Stimulated activated CD4-positive, alpha-beta T cell treated with anti-CD3 and anti-CD28 coated beads, Interleukin-1b, Interleukin-23, amount 100 ng/mL, for 1 hour (primary cell): ENCODE data around the gene CKAP5.
"Not testable (repeated sequence)": the region's sequence is repeated elsewhere in the genome, so short reads cannot be mapped to it uniquely, and the experiment has no call there.

Source experiments
- DNase-seq, 2 donors: peaks; one replicate each; pipeline ENCODE4 v3.0.0-alpha.2; 2020; ENCODE audit warnings: low read depth in 2 of 2

Gene CKAP5

DNA sequence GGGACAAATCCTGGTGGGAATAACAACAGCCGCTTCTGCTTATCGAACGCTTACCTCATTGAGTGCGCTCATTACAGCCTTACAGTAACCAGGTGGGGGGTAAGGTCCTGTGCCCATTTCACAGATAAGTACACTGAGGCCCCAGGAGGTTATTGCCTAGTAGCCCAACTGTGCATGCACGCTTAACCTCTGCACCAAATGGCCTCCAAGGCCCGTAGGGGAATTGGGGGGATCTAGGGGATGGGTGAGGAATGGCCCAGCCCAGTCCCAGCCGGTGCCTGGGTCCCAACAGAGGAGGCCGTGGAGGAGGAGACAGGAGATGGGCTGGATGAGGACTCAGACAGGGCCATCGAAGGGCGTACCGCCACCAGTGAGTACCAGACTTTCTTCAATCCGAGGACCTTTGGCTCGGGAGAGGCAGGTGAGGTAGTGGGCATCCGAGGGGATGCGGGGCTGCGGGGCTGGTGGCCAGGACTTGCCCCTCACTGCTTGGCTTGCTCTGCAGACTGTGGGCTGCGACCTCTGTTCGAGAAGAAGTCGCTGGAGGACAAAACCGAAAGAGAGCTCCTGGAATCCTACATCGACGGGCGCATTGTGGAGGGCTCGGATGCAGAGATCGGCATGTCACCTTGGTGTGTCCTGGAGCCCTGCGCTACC lies 119.7 kb downstream of the CKAP5 start:
- no peak for DNase-seq

DNA sequence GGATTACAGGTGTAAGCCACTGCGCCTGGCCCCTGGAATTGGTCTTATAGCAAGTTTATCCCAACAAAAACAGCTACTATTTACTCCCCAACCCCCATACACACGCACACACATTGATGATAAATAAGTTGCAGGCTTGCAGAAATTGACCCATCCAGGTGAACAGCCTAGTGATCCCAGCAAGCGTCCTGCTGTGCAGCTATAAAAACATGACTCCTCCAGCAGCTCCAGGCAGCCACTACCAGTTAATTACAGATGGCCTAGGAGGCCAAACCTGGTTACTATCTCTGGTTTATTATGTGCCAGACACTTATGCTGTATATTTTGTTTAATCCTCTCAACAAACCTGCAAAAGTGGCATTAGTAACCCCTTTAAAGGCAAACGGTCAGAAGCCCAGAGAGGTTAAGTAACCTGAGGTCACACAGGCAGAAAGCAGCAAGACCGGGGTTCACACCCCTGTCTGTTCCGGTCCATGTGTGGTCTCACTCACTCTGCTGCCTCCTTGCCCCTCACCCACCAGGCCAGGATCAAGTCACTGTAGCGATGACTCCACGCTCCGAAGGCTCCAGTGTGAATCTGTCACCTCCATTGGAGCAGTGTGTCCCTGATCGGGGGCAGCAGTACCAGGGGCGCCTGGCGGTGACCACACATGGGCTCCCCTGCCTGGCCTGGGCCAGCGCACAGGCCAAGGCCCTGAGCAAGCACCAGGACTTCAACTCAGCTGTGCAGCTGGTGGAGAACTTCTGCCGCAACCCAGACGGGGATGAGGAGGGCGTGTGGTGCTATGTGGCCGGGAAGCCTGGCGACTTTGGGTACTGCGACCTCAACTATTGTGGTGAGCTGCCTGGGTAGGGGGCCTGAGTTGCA lies 120.5 kb downstream of the CKAP5 start:
- DNase-seq, result no peak

DNA sequence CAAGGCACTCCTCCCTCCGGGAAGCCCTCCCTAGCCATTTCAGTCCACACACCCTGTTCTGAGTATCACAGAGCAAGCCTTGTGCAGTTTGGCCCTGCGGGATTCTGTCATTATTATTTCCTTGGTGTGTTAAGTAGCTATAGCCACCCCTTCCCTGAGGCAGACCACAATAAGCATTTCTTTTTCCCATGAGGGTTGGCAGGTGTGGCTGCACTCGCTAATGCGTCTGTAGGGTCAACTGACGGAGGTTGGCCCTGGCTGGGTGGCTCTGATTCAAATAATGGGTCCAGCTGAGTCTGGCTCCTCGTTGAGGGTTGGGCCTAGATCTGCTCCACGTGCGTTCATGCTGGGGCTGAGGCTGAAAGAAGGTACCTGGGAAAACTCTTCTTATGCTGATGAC lies 122.0 kb downstream of the CKAP5 start:
- DNase-seq, result no peak

DNA sequence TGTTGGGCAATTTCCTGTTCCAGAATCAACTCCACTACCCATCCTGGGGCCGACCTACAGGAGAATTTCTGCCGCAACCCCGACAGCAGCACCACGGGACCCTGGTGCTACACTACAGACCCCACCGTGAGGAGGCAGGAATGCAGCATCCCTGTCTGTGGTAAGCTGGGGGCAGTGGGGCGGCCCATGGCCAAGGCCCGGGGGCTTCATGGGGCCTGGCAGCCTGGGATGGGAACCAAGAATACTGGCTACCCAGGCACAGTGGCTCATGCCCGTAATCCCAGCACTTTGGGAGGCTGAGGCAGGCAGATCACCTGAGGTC lies 122.8 kb downstream of the CKAP5 start:
- DNase-seq, result no peak

DNA sequence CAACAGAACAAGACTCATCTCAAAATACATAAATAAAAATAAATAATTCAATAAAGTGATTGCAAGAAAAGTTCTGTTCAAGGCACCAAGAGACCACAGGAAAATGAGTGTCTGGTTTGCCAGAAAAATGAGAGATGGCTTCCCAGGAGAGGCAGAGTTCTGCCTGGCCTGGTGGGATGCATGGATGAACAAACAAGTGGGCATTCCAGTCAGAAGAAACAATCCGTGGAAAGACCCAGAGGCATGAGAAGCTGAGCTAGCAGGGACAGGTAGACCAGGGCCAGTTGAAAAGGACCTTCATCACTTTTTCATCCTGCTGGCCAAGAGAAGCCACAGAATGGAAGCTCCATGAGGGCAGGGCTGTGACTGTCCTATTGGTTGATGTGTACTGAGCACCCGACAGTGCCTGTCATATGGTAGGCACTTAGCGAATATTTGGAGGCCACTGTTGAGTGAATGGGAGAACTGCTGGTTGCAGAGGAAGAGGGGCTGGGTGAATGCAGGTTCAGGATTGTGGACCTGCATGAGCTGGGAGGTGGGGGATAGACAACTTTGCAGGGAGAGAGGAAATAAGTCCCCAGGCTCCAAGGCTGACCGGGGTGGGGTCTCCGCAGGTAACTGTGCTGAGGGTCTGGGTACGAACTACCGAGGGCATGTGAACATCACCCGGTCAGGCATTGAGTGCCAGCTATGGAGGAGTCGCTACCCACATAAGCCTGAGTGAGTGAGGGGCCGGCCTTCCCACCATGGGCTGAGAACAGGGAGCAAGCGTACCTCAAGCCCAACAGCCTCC lies 123.3 kb downstream of the CKAP5 start:
- DNase-seq, result no peak

DNA sequence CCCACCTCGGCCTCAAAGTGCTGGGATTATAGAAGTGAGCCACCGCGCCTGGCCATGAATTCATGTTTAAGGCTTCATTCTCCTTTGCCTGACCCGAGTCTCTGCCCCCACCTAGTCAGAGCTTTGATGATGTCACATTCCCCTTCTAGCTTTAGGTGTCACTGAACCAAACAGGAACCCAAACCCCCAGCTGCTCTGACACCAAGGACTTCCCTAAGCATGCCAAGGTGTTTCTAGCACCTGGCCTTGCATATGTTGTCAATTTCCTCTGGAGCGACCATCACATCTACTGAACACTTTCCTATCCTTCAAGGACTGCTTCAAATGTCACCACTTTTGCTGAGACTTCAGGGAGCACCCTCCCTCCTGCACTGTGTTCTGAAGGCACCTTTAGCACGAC lies 124.8 kb downstream of the CKAP5 start:
- no peak for DNase-seq

DNA sequence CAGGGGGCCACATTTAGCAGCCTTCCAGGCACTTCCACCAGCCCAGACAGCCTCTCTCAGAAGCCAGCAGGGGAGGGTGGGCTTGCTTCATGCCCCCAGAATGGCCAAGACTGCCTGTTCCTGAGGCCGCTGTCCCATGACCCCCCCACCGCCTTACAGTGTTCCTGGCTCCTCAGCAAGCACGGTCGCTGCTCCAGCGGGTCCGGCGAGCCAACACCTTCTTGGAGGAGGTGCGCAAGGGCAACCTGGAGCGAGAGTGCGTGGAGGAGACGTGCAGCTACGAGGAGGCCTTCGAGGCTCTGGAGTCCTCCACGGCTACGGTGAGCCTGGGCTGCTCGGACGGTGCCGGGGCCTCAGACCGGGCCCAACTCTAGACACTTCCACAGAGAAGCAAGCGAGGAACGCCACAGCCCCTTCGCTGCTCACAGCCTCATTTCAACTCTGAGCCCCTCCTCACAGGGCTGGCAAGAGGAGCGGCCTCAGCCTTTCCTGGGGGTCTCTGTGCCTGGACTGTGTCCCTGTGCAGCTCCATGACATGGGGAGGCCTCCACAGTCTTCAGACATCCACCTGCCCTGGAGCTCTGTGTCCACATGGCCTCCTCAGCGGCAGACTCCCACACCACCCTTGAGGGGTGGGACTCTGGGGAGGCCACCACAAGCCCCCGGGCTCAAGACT lies 126.4 kb downstream of the CKAP5 start:
- DNase-seq, result no peak

DNA sequence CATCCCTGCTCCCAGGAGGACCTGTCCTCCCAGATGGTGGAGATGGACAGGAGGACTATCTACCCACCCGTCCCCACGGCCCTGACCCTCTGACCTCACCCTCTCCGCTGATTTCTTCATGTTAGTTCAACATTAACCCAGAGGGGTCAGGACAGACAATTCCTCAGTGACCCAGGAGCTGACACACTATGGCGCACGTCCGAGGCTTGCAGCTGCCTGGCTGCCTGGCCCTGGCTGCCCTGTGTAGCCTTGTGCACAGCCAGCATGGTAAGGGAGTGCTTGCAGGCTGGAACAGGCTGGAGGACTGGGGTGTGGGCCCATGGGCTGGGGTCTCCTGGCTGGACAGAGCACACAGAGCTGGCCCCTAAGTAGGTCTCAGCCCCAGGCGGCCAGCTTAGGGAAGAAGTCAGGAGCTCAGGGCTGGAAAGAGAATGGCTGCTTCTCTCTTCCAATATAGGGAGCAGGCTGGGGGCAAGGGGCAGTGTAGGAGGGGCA lies 127.0 kb downstream of the CKAP5 start, which contains the start of gene F2:
TSS of gene F2 (plus strand) at position 166 of the 495 bp plus-strand sequence. CDS start at position 189, 23 bp downstream.
- DNase-seq, result no peak

DNA sequence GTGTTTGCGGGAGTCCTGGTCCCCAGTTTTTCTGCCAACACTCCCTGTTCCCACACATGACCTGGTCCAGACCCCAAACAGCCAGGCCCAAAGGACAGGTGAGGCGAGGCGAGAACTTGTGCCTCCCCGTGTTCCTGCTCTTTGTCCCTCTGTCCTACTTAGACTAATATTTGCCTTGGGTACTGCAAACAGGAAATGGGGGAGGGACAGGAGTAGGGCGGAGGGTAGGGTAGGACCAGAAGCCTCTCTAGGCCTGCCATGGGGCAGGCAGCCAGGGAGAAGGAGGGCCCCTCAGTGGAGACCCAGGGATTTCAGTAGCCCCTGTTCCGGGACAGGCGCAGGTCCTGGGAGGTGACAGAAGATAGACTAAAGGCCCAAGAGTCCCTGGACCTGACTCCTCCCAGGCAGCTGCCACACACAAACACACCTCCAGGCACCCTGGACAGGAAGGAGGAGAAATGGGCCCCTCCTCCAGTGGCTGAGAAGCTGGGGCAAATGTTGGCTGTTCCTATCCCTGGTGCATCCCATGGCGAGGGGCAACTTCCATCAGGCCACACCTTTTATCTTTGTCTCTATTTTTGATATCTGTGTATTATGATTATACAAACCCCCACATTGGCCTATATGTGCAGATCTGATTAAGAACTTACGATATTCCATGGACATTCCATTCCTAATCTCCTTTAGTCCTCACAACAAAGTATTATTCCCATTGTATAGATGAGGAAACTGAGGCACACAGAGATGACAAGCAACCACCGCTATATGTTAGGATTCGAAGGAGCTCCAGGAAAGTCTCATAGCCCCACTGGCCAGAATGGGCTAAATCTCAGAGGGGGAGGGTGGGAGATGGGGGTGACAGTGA lies 127.7 kb downstream of the CKAP5 start:
- DNase-seq, result no peak

DNA sequence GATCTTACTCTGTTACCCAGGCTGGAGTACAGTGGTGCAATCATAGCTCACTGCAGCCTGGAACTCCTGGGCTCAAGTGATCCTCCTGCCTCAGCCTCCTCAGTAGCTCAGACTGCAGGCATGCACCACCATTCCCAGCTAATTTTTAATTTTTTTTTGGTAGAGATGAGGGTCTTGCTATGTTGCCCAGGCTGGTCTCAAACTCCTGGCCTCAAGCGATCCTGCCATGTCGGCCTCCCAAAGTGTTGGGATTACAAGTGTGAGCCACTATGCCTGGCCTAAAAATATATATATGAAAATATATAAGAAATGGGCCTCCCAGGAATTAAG lies 128.3 kb downstream of the CKAP5 start:
- DNase-seq, result not testable (repeated sequence)

DNA sequence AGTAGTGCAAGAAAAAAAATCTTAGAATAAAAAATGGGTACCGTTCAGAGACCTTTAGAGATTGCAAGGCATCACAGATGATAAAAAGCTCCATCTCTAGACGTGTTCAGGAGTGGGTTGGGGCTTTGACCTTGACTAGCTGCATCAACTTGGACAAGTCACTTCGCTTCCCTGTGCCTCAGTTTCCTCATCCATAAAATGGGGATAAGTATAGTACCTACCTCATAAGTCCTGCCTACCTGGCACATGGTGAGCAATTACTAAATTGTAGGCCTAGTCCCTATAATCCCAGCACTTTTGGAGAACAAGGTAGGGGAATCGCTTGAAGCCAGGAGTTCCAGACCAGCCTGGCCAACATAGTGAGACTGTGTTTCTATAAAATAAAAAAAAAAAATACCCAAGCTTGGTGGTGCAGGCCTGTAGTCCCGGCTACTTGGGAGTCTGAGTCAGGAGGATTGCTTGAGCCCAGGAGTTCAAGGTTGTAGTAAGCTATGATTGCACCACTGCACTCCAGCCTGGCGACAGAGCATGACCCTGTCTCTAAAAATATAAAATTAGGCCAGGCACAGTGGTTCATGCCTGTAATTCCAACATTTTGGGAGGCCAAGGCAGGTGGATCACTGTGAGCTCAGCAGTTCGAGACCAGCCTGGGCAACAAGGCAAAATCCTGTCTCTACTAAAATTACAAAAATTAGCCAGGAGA lies 133.1 kb downstream of the CKAP5 start:
- no peak for DNase-seq

DNA sequence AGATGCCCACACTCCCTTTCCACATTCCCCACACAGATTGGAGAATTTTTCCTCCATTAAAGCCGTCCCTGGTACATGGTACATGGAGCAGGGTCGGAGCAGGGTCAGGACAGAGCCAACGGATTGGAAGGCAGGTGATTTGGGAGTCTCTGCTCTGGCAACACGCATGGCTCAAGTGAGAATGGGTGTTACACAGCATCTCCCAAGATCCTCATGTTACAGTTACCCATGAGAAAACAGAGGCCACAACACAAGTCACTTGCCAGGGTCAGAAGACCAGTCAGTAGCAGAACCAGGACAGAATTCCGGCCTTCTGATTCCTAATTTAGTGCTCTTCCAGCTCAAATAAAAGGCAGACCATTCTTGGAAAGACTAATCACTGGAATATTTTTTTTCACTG lies 134.8 kb downstream of the CKAP5 start:
- DNase-seq, result no peak

DNA sequence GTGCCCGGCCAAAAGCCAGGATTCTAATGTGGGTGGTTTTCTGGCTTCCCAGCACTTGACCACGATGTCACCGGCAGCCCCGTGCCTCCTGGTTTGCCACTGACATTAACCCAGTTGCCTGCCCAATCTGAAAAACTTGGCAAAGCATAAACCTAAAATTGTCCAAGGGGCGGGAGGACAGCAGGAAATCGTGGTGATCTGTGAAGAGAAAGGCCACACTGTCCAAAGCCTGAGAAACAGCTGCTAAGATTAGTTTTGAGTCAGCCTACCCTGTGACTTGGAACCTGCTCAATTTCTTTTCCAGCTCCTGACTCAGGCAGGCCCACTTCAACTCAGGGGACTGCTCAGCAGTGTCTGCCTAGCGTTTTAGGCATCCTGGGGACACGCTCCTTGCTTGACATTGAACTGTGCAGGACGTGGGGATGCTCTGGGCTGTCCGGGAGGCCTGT lies 135.2 kb downstream of the CKAP5 start:
- no peak for DNase-seq

DNA sequence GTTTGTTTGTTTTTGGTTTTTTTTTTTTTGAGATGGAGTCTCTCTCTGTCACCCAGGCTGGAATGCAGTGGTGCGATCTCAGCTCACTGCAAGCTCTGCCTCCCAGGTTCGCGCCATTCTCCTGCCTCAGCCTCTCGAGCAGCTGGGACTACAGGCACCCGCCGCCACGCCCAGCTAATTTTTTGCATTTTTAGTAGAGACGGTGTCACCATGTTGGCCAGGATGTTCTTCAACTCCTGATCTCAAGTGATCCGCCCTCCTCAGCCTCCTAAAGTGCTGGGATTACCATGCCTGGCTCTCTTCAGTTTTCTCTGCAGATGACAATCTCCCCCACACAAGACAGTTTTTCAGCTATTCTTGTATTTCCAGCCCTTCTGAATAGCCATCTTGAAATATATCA lies 136.7 kb downstream of the CKAP5 start:
- not testable (repeated sequence) for DNase-seq

DNA sequence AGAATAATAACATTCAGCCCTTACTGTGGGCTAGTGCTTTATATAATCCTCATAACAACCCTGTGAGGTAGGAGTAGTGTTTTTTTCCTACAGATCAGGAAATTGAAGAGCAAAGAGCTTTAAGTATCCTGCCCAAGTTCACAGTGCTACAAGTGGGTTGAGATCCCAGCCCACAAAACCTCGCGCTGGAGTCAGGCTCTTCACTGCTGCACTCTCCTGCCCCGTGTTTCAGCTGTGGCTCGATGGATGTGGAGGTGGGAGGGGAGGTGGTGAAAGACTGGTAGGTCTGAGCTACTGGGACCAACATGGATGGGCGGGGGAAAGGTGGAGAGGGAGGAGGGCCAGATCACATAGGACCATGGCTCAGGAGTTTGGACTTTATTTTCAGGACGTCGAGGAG lies 139.2 kb downstream of the CKAP5 start:
- DNase-seq, result no peak

DNA sequence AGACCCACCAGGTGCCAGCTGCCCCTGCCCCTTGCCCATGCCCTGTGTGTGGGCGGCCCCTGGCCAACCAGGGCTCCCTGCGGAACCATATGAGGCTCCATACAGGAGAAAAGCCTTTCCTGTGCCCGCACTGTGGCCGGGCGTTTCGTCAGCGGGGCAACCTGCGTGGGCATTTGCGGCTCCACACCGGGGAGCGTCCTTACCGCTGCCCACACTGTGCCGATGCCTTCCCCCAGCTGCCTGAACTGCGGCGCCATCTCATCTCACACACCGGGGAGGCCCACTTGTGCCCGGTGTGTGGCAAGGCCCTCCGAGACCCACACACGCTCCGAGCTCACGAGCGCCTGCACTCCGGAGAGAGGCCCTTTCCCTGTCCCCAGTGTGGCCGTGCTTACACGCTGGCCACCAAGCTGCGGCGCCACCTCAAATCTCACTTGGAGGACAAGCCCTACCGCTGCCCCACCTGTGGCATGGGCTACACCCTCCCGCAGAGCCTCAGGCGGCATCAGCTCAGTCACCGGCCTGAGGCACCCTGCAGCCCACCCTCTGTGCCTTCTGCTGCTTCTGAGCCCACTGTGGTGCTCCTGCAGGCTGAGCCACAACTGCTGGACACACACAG lies 140.9 kb downstream of the CKAP5 start:
- no peak for DNase-seq

DNA sequence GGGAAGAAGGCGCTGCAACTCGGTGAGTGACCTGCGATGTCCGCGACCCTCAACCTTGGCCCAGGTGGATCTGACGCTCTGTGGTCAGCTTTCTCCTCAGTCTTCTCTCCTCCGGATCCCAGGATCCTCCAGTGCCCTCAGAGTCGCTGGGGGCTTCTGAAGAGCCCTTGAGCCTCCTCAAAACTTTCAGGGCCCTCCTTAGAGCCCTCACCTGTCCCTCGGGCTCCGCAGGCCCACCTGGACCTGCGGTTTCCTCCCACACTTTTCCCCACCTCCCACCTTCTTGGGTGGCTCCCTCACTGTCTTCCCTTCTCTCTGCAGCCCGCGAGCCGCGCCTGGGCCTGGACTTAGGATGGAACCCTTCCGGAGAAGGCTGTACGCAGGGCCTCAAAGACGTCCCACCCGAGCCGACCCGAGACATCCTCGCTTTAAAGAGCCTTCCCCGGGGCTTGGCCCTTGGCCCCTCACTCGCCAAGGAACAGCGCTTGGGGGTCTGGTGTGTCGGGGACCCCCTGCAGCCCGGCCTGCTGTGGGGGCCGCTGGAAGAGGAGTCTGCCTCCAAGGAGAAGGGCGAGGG lies 144.9 kb downstream of the CKAP5 start:
- DNase-seq, result no peak

DNA sequence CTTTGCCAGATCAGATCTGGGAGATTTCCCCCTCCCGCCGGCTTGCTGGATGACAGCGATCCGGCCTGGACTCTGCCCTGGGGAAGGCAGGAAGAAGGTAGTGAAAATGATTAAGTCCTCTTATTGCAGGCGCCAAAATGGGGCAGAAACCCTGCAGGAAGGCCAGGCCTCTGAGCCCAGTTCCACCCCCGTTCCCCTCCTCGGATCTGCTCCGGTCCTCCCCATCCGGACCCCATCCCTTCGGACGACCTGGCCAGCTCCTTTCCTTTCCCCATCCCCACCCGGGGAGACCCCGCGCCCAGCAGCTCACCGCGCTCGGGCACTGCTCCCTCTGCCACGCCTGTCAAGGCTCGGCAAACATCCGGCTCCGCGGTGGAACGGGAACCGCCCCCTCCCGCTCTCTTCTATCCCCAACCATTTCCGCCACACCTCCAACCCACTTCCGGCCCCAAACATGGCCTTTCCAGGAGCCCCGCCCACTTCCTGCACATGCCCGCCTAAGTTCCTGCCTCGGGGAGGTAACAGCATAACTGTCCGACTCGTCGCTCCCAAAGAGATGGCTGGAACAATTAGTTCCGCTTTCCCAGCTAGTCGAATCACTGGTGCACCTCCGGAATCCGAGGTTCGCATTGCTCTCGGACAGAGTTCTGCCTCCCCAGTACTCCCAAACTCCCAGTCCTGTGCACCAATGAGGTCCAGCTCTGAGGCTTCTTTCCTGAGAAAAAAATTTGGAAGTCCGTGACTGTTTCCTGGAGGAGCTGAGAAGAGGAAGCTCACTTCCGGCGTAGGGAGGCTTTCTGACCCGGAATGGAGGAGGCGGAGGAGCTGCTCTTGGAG lies 145.6 kb downstream of the CKAP5 start, which contains the start of the genes ARHGAP1 and ZNF408:
TSS of gene ARHGAP1 (minus strand) at position 379 of the 837 bp plus-strand sequence. CDS start 4,512 bp downstream, outside the sequence.
TSS of gene ZNF408 (plus strand) at position 791 of the 837 bp plus-strand sequence. CDS start at position 808, 17 bp downstream.
- DNase-seq, result peak; percentile 97 to 98
